RPMI8226 (cell line): ENCODE results near the gene TTYH3.
"Not testable (repeated sequence)": the region's sequence is repeated elsewhere in the genome, so short reads cannot be mapped to it uniquely, and the experiment has no call there.

Experiments
- DNase-seq: peaks from one replicate; pipeline ENCODE4 v3.0.0-alpha.2; 2015

TTYH3 gene

GRCh38 chr7:2666588-2667250 lies 34.9 kb downstream of the TTYH3 start:
- DNase-seq: no peak

GRCh38 chr7:2667843-2668242 lies 36.1 kb downstream of the TTYH3 start:
- DNase-seq: no peak

- no peak for DNase-seq
These were observed 36.6 kb downstream of the TTYH3 start for GRCh38 chr7:2668401-2668800.

- no peak for DNase-seq
These were observed 38.4 kb downstream of the TTYH3 start for GRCh38 chr7:2670171-2670570.

GRCh38 chr7:2670720-2671391 lies 39.1 kb downstream of the TTYH3 start:
- peak; percentile 77 for DNase-seq

- DNase-seq: not testable (repeated sequence)
These were observed 41.4 kb downstream of the TTYH3 start for GRCh38 chr7:2673214-2673613.

- DNase-seq: no peak
These were observed 42.1 kb downstream of the TTYH3 start for GRCh38 chr7:2673934-2674333.

GRCh38 chr7:2675256-2675764 lies 43.5 kb downstream of the TTYH3 start:
- DNase-seq: no peak

GRCh38 chr7:2676576-2676975 lies 44.8 kb downstream of the TTYH3 start:
- DNase-seq: not testable (repeated sequence)

GRCh38 chr7:2678454-2678853 lies 46.7 kb downstream of the TTYH3 start:
- not testable (repeated sequence) for DNase-seq

- not testable (repeated sequence) for DNase-seq
These were observed 47.6 kb downstream of the TTYH3 start for GRCh38 chr7:2679135-2680127.

- no peak for DNase-seq
These were observed 48.5 kb downstream of the TTYH3 start for GRCh38 chr7:2680256-2680655.

GRCh38 chr7:2680792-2681490 lies 49.2 kb downstream of the TTYH3 start:
- DNase-seq: peak; percentile 78

GRCh38 chr7:2681929-2682799 lies 50.4 kb downstream of the TTYH3 start:
- no peak for DNase-seq

- DNase-seq: no peak
These were observed 52.7 kb downstream of the TTYH3 start for GRCh38 chr7:2684501-2684900.

GRCh38 chr7:2686101-2686500 lies 54.3 kb downstream of the TTYH3 start:
- no peak for DNase-seq

GRCh38 chr7:2687338-2687869 lies 55.6 kb downstream of the TTYH3 start:
- peak; percentile 76 for DNase-seq

- DNase-seq: no peak
These were observed 56.1 kb downstream of the TTYH3 start, which contains the start of gene AMZ1 for GRCh38 chr7:2687881-2688318. AMZ1 (plus strand) TSS chr7:2688202; CDS start chr7:2700452, 12,250 bp downstream.

- peak; percentile 60 for DNase-seq
These were observed 56.9 kb downstream of the TTYH3 start for GRCh38 chr7:2688409-2689342.

GRCh38 chr7:2689343-2689847 lies 57.6 kb downstream of the TTYH3 start:
- no peak for DNase-seq
